NCI-H510A treated with DMSO at 0.1 percent for 48 hours (cell line): ENCODE results near the gene RCL1.

Experiments
- DNase-seq: peaks from one replicate; lab custom pipeline; 2025; lab: John Stamatoyannopoulos, UW

Gene RCL1

GRCh38 chr9:4812858-4813257 lies 20.1 kb downstream of the RCL1 start:
- no peak for DNase-seq

- no peak for DNase-seq
Measured at GRCh38 chr9:4814913-4815312, 22.2 kb downstream of the RCL1 start.

- no peak for DNase-seq
Measured at GRCh38 chr9:4815381-4815956, 22.7 kb downstream of the RCL1 start.

- no peak for DNase-seq
Measured at GRCh38 chr9:4820168-4820567, 27.4 kb downstream of the RCL1 start.

- DNase-seq, result no peak
Measured at GRCh38 chr9:4821133-4821532, 28.4 kb downstream of the RCL1 start.

GRCh38 chr9:4822057-4822456 lies 29.3 kb downstream of the RCL1 start:
- DNase-seq, result no peak

GRCh38 chr9:4826417-4827166 lies 33.8 kb downstream of the RCL1 start:
- DNase-seq, result no peak

GRCh38 chr9:4827224-4827623 lies 34.5 kb downstream of the RCL1 start:
- no peak for DNase-seq

GRCh38 chr9:4828761-4829160 lies 36.0 kb downstream of the RCL1 start:
- DNase-seq, result no peak

GRCh38 chr9:4829969-4830368 lies 37.2 kb downstream of the RCL1 start:
- no peak for DNase-seq

- DNase-seq, result no peak
Measured at GRCh38 chr9:4830699-4831098, 38.0 kb downstream of the RCL1 start.

- DNase-seq, result no peak
Measured at GRCh38 chr9:4831119-4831518, 38.4 kb downstream of the RCL1 start.

GRCh38 chr9:4831944-4832343 lies 39.2 kb downstream of the RCL1 start:
- no peak for DNase-seq

- DNase-seq, result no peak
Measured at GRCh38 chr9:4832786-4833579, 40.2 kb downstream of the RCL1 start.

GRCh38 chr9:4833781-4834560 lies 41.2 kb downstream of the RCL1 start:
- no peak for DNase-seq

GRCh38 chr9:4836676-4837075 lies 43.9 kb downstream of the RCL1 start:
- DNase-seq, result no peak

GRCh38 chr9:4837261-4838188 lies 44.8 kb downstream of the RCL1 start:
- no peak for DNase-seq

GRCh38 chr9:4838189-4838546 lies 45.4 kb downstream of the RCL1 start:
- no peak for DNase-seq

GRCh38 chr9:4839470-4839912 lies 46.7 kb downstream of the RCL1 start:
- DNase-seq, result no peak

- no peak for DNase-seq
Measured at GRCh38 chr9:4840018-4840417, 47.3 kb downstream of the RCL1 start.

GRCh38 chr9:4842213-4842612 lies 49.5 kb downstream of the RCL1 start:
- no peak for DNase-seq
